ENCODE data around the gene CNPY2. TPM values are rescaled to one million over a fixed set of nuclear protein-coding genes. Genes with fewer than 3 reads are reported as not detected.

CNPY2 gene
- total and polyA plus RNA-seq, 7 donors = 32.8 to 73.5 (median 40.2) TPM

- Histone ChIP-seq H3K36me3 (ENCODE audit: insufficient read depth in 1 of 2, low read depth in 1 of 2) (peaks cover 0 to 3% of the 10 kb centered on the region in 2 donors), H3K4me1 (peaks cover 31% of the 10 kb centered on the region), H3K27ac (peak overlapping the region; percentile 83), H3K27me3 (ENCODE audit: insufficient read depth in 3 of 3, low read length in 2 of 3) (no peaks in the 10 kb centered on the region), H3K9me3 (no peaks in the 10 kb centered on the region), H3K4me3 (no peak overlapping the region)
- ATAC-seq = peak; percentile 49 to 74 (median 70)
- WGBS, 3 donors = 51 to 70% (median 56%) methylated on average over 5 of the region's 5 CpGs
- peak in 1 of 2 donors; percentile 66 for DNase-seq
- no peak for TF ChIP-seq CTCF (IDR thresholded peaks at IDR 0.05)
- intact Hi-C loops (cut with DNase I) = no loop called here
Measured at GRCh38 chr12:56261503-56262232, 54.1 kb downstream of the CNPY2 start.

- no peaks in the 10 kb centered on the region for H3K9me3 ChIP-seq
- no peaks in the 10 kb centered on the region for H3K27me3 ChIP-seq (ENCODE audit: insufficient read depth in 3 of 3, low read length in 2 of 3)
- DNase-seq (peak in 1 of 2 donors; percentile 66), ATAC-seq (peak; percentile 28 to 43 (median 33))
- TF ChIP-seq CTCF (IDR thresholded peaks at IDR 0.05) = no peak
- H3K4me3 ChIP-seq = no peak overlapping the region
- H3K4me1 ChIP-seq = peaks cover 36% of the 10 kb centered on the region
- peaks cover 0 to 11% of the 10 kb centered on the region in 2 donors for H3K36me3 ChIP-seq (ENCODE audit: insufficient read depth in 1 of 2, low read depth in 1 of 2)
- intact Hi-C loops (cut with DNase I) = no loop called here
- peak overlapping the region; percentile 83 for H3K27ac ChIP-seq
- 27 to 33% (median 30%) methylated on average over 3 of the region's 3 CpGs for WGBS, 3 donors
Measured at GRCh38 chr12:56260921-56261320, 54.9 kb downstream of the CNPY2 start.

- TF ChIP-seq CTCF (IDR thresholded peaks at IDR 0.05) = no peak
- intact Hi-C loops (cut with DNase I) = no loop called here
- peaks cover 3 to 16% of the 10 kb centered on the region in 2 donors for H3K36me3 ChIP-seq (ENCODE audit: insufficient read depth in 1 of 2, low read depth in 1 of 2)
- WGBS, 3 donors = 41 to 68% (median 54%) methylated on average over 8 of the region's 8 CpGs
- H3K27me3 ChIP-seq (ENCODE audit: insufficient read depth in 3 of 3, low read length in 2 of 3) = no peaks in the 10 kb centered on the region
- peak overlapping the region; percentile 83 for H3K27ac ChIP-seq
- peaks cover 39% of the 10 kb centered on the region for H3K4me1 ChIP-seq
- H3K4me3 ChIP-seq = peak overlapping the region; percentile 2
- no peaks in the 10 kb centered on the region for H3K9me3 ChIP-seq
- ATAC-seq (no peak), DNase-seq (no peak)
Measured at GRCh38 chr12:56260380-56260779, 55.4 kb downstream of the CNPY2 start.

Other genes with a start within 250 kb of the CNPY2 start
- gene ERBB3, start 235.8 kb downstream of the CNPY2 start, total RNA-seq = 1 to 10 TPM in 2 of 4 donors, under 1 TPM in 2; 0.71 to 3.9 (median 1.3) TPM
- gene ERBB3, start 235.8 kb downstream of the CNPY2 start, polyA plus RNA-seq = under 1 TPM; 0.13 to 0.26 (median 0.26) TPM
- gene PA2G4, start 211.4 kb downstream of the CNPY2 start, total RNA-seq = 100 to 1,000 TPM in 3 of 4 donors, 10 to 100 TPM in 1; 75.3 to 138 (median 112) TPM
- 100 to 1,000 TPM; 115 to 258 (median 157) TPM for gene PA2G4, start 211.4 kb downstream of the CNPY2 start, polyA plus RNA-seq
- gene RPL41, start 199.4 kb downstream of the CNPY2 start, total RNA-seq = 1,000 to 10,000 TPM; 2,052 to 2,475 (median 2,223) TPM
- 1,000 to 10,000 TPM; 3,632 to 4,096 (median 3,726) TPM for gene RPL41, start 199.4 kb downstream of the CNPY2 start, polyA plus RNA-seq
- 10 to 100 TPM in 1 of 4 donors, 1 to 10 TPM in 3; 5.0 to 10.3 (median 6.6) TPM for gene ZC3H10, start 197.7 kb downstream of the CNPY2 start, total RNA-seq
- 1 to 10 TPM; 3.5 to 7.8 (median 4.5) TPM for gene ZC3H10, start 197.7 kb downstream of the CNPY2 start, polyA plus RNA-seq
- gene ESYT1, start 187.7 kb downstream of the CNPY2 start, total RNA-seq = 10 to 100 TPM; 36.7 to 57.4 (median 44.4) TPM
- 10 to 100 TPM; 20.2 to 40.6 (median 21.0) TPM for gene ESYT1, start 187.7 kb downstream of the CNPY2 start, polyA plus RNA-seq
- 1,000 to 10,000 TPM in 1 of 4 donors, 100 to 1,000 TPM in 3; 113 to 2,222 (median 606) TPM for gene MYL6B, start 163.4 kb downstream of the CNPY2 start, total RNA-seq
- gene MYL6B, start 163.4 kb downstream of the CNPY2 start, polyA plus RNA-seq = 100 to 1,000 TPM; 151 to 786 (median 413) TPM
- 100 to 1,000 TPM; 216 to 395 (median 291) TPM for gene MYL6, start 157.6 kb downstream of the CNPY2 start, total RNA-seq
- gene MYL6, start 157.6 kb downstream of the CNPY2 start, polyA plus RNA-seq = 100 to 1,000 TPM; 384 to 711 (median 489) TPM
- gene SMARCC2, start 126.5 kb downstream of the CNPY2 start, total RNA-seq = 10 to 100 TPM; 49.8 to 78.7 (median 69.7) TPM
- 10 to 100 TPM; 16.5 to 46.1 (median 26.5) TPM for gene SMARCC2, start 126.5 kb downstream of the CNPY2 start, polyA plus RNA-seq
- gene RNF41, start 94.1 kb downstream of the CNPY2 start, total RNA-seq = 10 to 100 TPM; 22.4 to 41.7 (median 34.8) TPM
- gene RNF41, start 94.1 kb downstream of the CNPY2 start, polyA plus RNA-seq = 10 to 100 TPM; 21.9 to 54.9 (median 22.9) TPM
- 10 to 100 TPM; 27.2 to 32.1 (median 29.8) TPM for gene NABP2, start 91.6 kb downstream of the CNPY2 start, total RNA-seq
- 10 to 100 TPM; 27.1 to 65.7 (median 31.0) TPM for gene NABP2, start 91.6 kb downstream of the CNPY2 start, polyA plus RNA-seq
- not detected for gene SLC39A5, start 85.9 kb downstream of the CNPY2 start, total RNA-seq
- under 1 TPM in 2 of 3 donors, not detected in 1; 0.16 to 0.23 TPM for gene SLC39A5, start 85.9 kb downstream of the CNPY2 start, polyA plus RNA-seq
- 10 to 100 TPM; 14.2 to 37.5 (median 21.5) TPM for gene ANKRD52, start 57.6 kb downstream of the CNPY2 start, total RNA-seq
- 10 to 100 TPM in 1 of 3 donors, 1 to 10 TPM in 2; 5.7 to 33.6 (median 6.5) TPM for gene ANKRD52, start 57.6 kb downstream of the CNPY2 start, polyA plus RNA-seq
- gene COQ10A, start 49.0 kb downstream of the CNPY2 start, total RNA-seq = 10 to 100 TPM; 24.3 to 86.6 (median 54.7) TPM
- gene COQ10A, start 49.0 kb downstream of the CNPY2 start, polyA plus RNA-seq = 100 to 1,000 TPM in 1 of 3 donors, 10 to 100 TPM in 2; 16.2 to 105 (median 63.5) TPM
- 100 to 1,000 TPM; 317 to 601 (median 394) TPM for gene CS, start 15.7 kb downstream of the CNPY2 start, total RNA-seq
- 100 to 1,000 TPM; 194 to 269 (median 216) TPM for gene CS, start 15.7 kb downstream of the CNPY2 start, polyA plus RNA-seq
- gene PAN2, start 18.0 kb upstream of the CNPY2 start, total RNA-seq = 10 to 100 TPM; 22.1 to 37.5 (median 28.7) TPM
- 10 to 100 TPM; 17.3 to 28.7 (median 17.4) TPM for gene PAN2, start 18.0 kb upstream of the CNPY2 start, polyA plus RNA-seq
- under 1 TPM in 1 of 4 donors, not detected in 3; 0.32 TPM for gene IL23A, start 22.9 kb upstream of the CNPY2 start, total RNA-seq
- under 1 TPM in 2 of 3 donors, not detected in 1; 0.57 to 0.68 TPM for gene IL23A, start 22.9 kb upstream of the CNPY2 start, polyA plus RNA-seq
- 10 to 100 TPM; 25.9 to 34.6 (median 30.9) TPM for gene STAT2, start 44.1 kb upstream of the CNPY2 start, total RNA-seq
- 10 to 100 TPM; 15.0 to 31.7 (median 15.2) TPM for gene STAT2, start 44.1 kb upstream of the CNPY2 start, polyA plus RNA-seq
- not detected for gene APOF, start 46.9 kb upstream of the CNPY2 start, total RNA-seq
- gene APOF, start 46.9 kb upstream of the CNPY2 start, polyA plus RNA-seq = not detected
- 1 to 10 TPM; 2.8 to 4.3 (median 3.7) TPM for gene TIMELESS, start 133.4 kb upstream of the CNPY2 start, total RNA-seq
- 1 to 10 TPM; 3.3 to 5.2 (median 4.8) TPM for gene TIMELESS, start 133.4 kb upstream of the CNPY2 start, polyA plus RNA-seq
- not detected for gene MIP, start 138.7 kb upstream of the CNPY2 start, total RNA-seq
- gene MIP, start 138.7 kb upstream of the CNPY2 start, polyA plus RNA-seq = under 1 TPM in 2 of 3 donors, not detected in 1; 0.05 to 0.13 TPM
- gene SPRYD4, start 152.6 kb upstream of the CNPY2 start, total RNA-seq = 1 to 10 TPM; 2.8 to 4.4 (median 3.7) TPM
- gene SPRYD4, start 152.6 kb upstream of the CNPY2 start, polyA plus RNA-seq = 1 to 10 TPM; 1.7 to 4.6 (median 2.7) TPM
- under 1 TPM in 1 of 4 donors, not detected in 3; 0.19 TPM for gene GLS2, start 172.2 kb upstream of the CNPY2 start, total RNA-seq
- under 1 TPM; 0.08 to 0.18 (median 0.11) TPM for gene GLS2, start 172.2 kb upstream of the CNPY2 start, polyA plus RNA-seq
- gene RBMS2, start 205.8 kb upstream of the CNPY2 start, total RNA-seq = 10 to 100 TPM; 11.8 to 20.5 (median 14.8) TPM
- gene RBMS2, start 205.8 kb upstream of the CNPY2 start, polyA plus RNA-seq = 1 to 10 TPM; 3.0 to 5.0 (median 3.8) TPM

Measured in psoas muscle (tissue), 8 donors.